SU-DHL-6 (cell line): ENCODE data around the gene LRRFIP2.

Experiments
- CTCF ChIP-seq: fragments of 200-600 bp; sonication (generic); IDR thresholded peaks from one replicate; pipeline ENCODE4 v1.5.1; 2017; ENCODE audit warnings: antibody characterized with exemption, mild to moderate bottlenecking, low read length, moderate library complexity; ENCODE audit not compliant: insufficient read depth, poor library complexity, severe bottlenecking
- EZH2phosphoT487 ChIP-seq: fragments of 200-600 bp; sonication (generic), shearing (Covaris generic); conservative IDR thresholded peaks from 2 replicates; pipeline ENCODE4 v1.6.1; 2018; ENCODE audit warnings: mild to moderate bottlenecking, antibody characterized with exemption, low read length, moderate library complexity, mixed read lengths

GRCh38 chr3:37040231-37040630 is 134.2 kb downstream of the LRRFIP2 start:
- TF ChIP-seq CTCF (no peak), EZH2phosphoT487 (no peak)
